IPS-NIHi7 (cell line): ENCODE data around the gene MYO18A.

Source experiments
- DNase-seq: peaks from one replicate; pipeline ENCODE4 v3.0.0; 2012; ENCODE audit warnings: mixed read lengths; ENCODE audit errors: extremely low spot score

MYO18A gene

GRCh38 chr17:29049541-29050145, 130.6 kb downstream of the MYO18A start:
- no peak for DNase-seq

GRCh38 chr17:29048440-29049368, 131.5 kb downstream of the MYO18A start:
- no peak for DNase-seq

- no peak for DNase-seq
Measured at GRCh38 chr17:29046473-29046839, 133.7 kb downstream of the MYO18A start.

GRCh38 chr17:29045734-29046472, 134.3 kb downstream of the MYO18A start:
- DNase-seq: no peak

- DNase-seq: no peak
Measured at GRCh38 chr17:29045026-29045425, 135.2 kb downstream of the MYO18A start.

GRCh38 chr17:29043539-29044145, 136.6 kb downstream of the MYO18A start:
- DNase-seq: no peak

- DNase-seq: peak; percentile 84
Measured at GRCh38 chr17:29042679-29043538, 137.3 kb downstream of the MYO18A start, which contains the start of gene PIPOX. Gene PIPOX (plus strand): TSS chr17:29043141. CDS start chr17:29043226, 85 bp downstream.

- DNase-seq: no peak
Measured at GRCh38 chr17:29042026-29042678, 138.0 kb downstream of the MYO18A start.

GRCh38 chr17:29041571-29041970, 138.6 kb downstream of the MYO18A start:
- DNase-seq: no peak

GRCh38 chr17:29041091-29041490, 139.1 kb downstream of the MYO18A start:
- no peak for DNase-seq

GRCh38 chr17:29039764-29040598, 140.2 kb downstream of the MYO18A start:
- DNase-seq: no peak

- DNase-seq: no peak
Measured at GRCh38 chr17:29038085-29038795, 142.0 kb downstream of the MYO18A start.

- DNase-seq: no peak
Measured at GRCh38 chr17:29037739-29038084, 142.5 kb downstream of the MYO18A start.

- no peak for DNase-seq
Measured at GRCh38 chr17:29036584-29036983, 143.6 kb downstream of the MYO18A start.

GRCh38 chr17:29034510-29034909, 145.7 kb downstream of the MYO18A start:
- DNase-seq: no peak

GRCh38 chr17:29032857-29033197, 147.4 kb downstream of the MYO18A start:
- no peak for DNase-seq

- no peak for DNase-seq
Measured at GRCh38 chr17:29032013-29032856, 148.0 kb downstream of the MYO18A start.

GRCh38 chr17:29031488-29031887, 148.7 kb downstream of the MYO18A start:
- DNase-seq: no peak
